SK-N-SH treated with all-trans-retinoic acid at 6 μM for 48 hours (cell line): ENCODE data around the gene RNASE8.

Source experiments
- ATAC-seq: fragments of 200-7000 bp; cut with Tn5 transposase; 3 replicates; pipeline ENCODE4 v1.9.1; 2020; ENCODE audit warnings: mild to moderate bottlenecking, moderate library complexity
- BACH2 ChIP-seq: fragments of 250-450 bp; sonication (Bioruptor Pico); IDR thresholded peaks from 2 replicates; pipeline ENCODE4 v1.9.0; 2021; ENCODE audit warnings: mild to moderate bottlenecking, borderline replicate concordance
- CREB5 ChIP-seq: fragments of 250-450 bp; sonication (Bioruptor Pico); IDR thresholded peaks from 2 replicates; pipeline ENCODE4 v1.5.1; 2020; ENCODE audit warnings: low read depth, mild to moderate bottlenecking, moderate library complexity
- CSDC2 ChIP-seq: fragments of 250-450 bp; sonication (Bioruptor Pico); IDR thresholded peaks from 2 replicates; pipeline ENCODE4 v1.5.0; 2020; ENCODE audit warnings: mild to moderate bottlenecking, moderate library complexity
- CSRNP3 ChIP-seq: fragments of 250-450 bp; sonication (Bioruptor Pico); IDR thresholded peaks from 2 replicates; pipeline ENCODE4 v1.5.1; 2021; ENCODE audit warnings: mild to moderate bottlenecking, moderate library complexity
- ESRRG ChIP-seq: fragments of 250-450 bp; sonication (Bioruptor Pico); IDR thresholded peaks from 2 replicates; pipeline ENCODE4 v1.6.1; 2021; ENCODE audit warnings: mild to moderate bottlenecking
- GLIS3 ChIP-seq: fragments of 250-450 bp; sonication (Bioruptor Pico); IDR thresholded peaks from 2 replicates; pipeline ENCODE4 v1.5.0; 2020; ENCODE audit warnings: mild to moderate bottlenecking, moderate library complexity
- OSR1 ChIP-seq: fragments of 250-450 bp; sonication (Bioruptor Pico); IDR thresholded peaks from 2 replicates; pipeline ENCODE4 v1.8.0; 2022; ENCODE audit warnings: moderate library complexity, mild to moderate bottlenecking, inconsistent platforms
- PATZ1 ChIP-seq: fragments of 250-450 bp; sonication (Bioruptor Pico); IDR thresholded peaks from 2 replicates; pipeline ENCODE4 v1.8.0; 2020; ENCODE audit warnings: mild to moderate bottlenecking, moderate library complexity, borderline replicate concordance
- RARB ChIP-seq: fragments of 250-450 bp; sonication (Bioruptor Pico); IDR thresholded peaks from 2 replicates; pipeline ENCODE4 v1.8.0; 2021; ENCODE audit warnings: mild to moderate bottlenecking, moderate library complexity
- SNAI2 ChIP-seq: fragments of 250-450 bp; sonication (Bioruptor Pico); IDR thresholded peaks from 2 replicates; pipeline ENCODE4 v1.5.0; 2020; ENCODE audit warnings: mild to moderate bottlenecking, moderate library complexity
- TCF4 ChIP-seq: fragments of 250-450 bp; sonication (Bioruptor Pico); IDR thresholded peaks from 2 replicates; pipeline ENCODE4 v1.8.0; 2021; ENCODE audit warnings: mild to moderate bottlenecking, moderate library complexity, borderline replicate concordance
- TOX ChIP-seq: fragments of 250-450 bp; sonication (Bioruptor Pico); IDR thresholded peaks from 2 replicates; pipeline ENCODE4 v1.8.0; 2021; ENCODE audit warnings: mild to moderate bottlenecking, moderate library complexity, borderline replicate concordance
- TSHZ2 ChIP-seq: fragments of 250-450 bp; sonication (Bioruptor Pico); IDR thresholded peaks from 2 replicates; pipeline ENCODE4 v1.5.0; 2020; ENCODE audit warnings: mild to moderate bottlenecking, moderate library complexity
- ZC3H10 ChIP-seq: fragments of 250-450 bp; sonication (Bioruptor Pico); IDR thresholded peaks from 2 replicates; pipeline ENCODE4 v1.5.1; 2021; ENCODE audit warnings: mild to moderate bottlenecking, moderate library complexity
- ZFP30 ChIP-seq: fragments of 450-650 bp; formaldehyde crosslinking; IDR thresholded peaks from 2 replicates; pipeline ENCODE4 v1.5.0; 2022; ENCODE audit warnings: mild to moderate bottlenecking, moderate library complexity
- ZNF565 ChIP-seq: fragments of 450-650 bp; formaldehyde crosslinking; conservative IDR thresholded peaks from 2 replicates; pipeline ENCODE4 v1.5.0; 2020; ENCODE audit warnings: low read depth, mild to moderate bottlenecking, moderate library complexity
- ZNF70 ChIP-seq: fragments of 450-650 bp; formaldehyde crosslinking; IDR thresholded peaks from 2 replicates; pipeline ENCODE4 v1.5.0; 2020; ENCODE audit warnings: mild to moderate bottlenecking, moderate library complexity

Gene RNASE8

GRCh38 chr14:21015312-21015711, 42.3 kb upstream of the RNASE8 start (continued):
- TF ChIP-seq CSRNP3 (CRISPR knock-in tag), result no peak
- no peak for TF ChIP-seq ESRRG
- no peak for TF ChIP-seq BACH2 (CRISPR knock-in tag)
- no peak for TF ChIP-seq CSDC2 (CRISPR knock-in tag)
- TF ChIP-seq ZFP30 (CRISPR knock-in tag), result no peak
- no peak for TF ChIP-seq TSHZ2 (CRISPR knock-in tag)

GRCh38 chr14:21016413-21017190, 41.0 kb upstream of the RNASE8 start:
- TF ChIP-seq ZFP30 (CRISPR knock-in tag), result no peak
- TF ChIP-seq ZNF70 (CRISPR knock-in tag), result no peak
- TF ChIP-seq PATZ1 (CRISPR knock-in tag), result no peak
- no peak for TF ChIP-seq OSR1 (CRISPR knock-in tag)
- no peak for TF ChIP-seq TOX (CRISPR knock-in tag)
- no peak for TF ChIP-seq BACH2 (CRISPR knock-in tag)
- no peak for ATAC-seq

- ATAC-seq, result no peak
- TF ChIP-seq RARB (CRISPR knock-in tag), result no peak
- TF ChIP-seq GLIS3, result no peak
Observed at GRCh38 chr14:21017528-21018245, 39.9 kb upstream of the RNASE8 start.

GRCh38 chr14:21018286-21018685, 39.3 kb upstream of the RNASE8 start:
- ATAC-seq, result no peak
- TF ChIP-seq ZNF565 (CRISPR knock-in tag) (no peak), ZC3H10 (CRISPR knock-in tag) (no peak), SNAI2 (CRISPR knock-in tag) (no peak)
- TF ChIP-seq, all 23 proteins: peak for 0

GRCh38 chr14:21018781-21019180, 38.8 kb upstream of the RNASE8 start:
- ATAC-seq, result no peak
- TF ChIP-seq BACH2 (CRISPR knock-in tag) (no peak), CREB5 (no peak)

- no peak for ATAC-seq
- TF ChIP-seq TCF4 (CRISPR knock-in tag), result no peak
Observed at GRCh38 chr14:21019366-21019765, 38.3 kb upstream of the RNASE8 start.
